GM18502 (cell line): ENCODE data around the gene EMP2.
"Not testable (repeated sequence)": the region's sequence is repeated elsewhere in the genome, so short reads cannot be mapped to it uniquely, and the experiment has no call there.

ENCODE experiments used
- ATAC-seq: cut with Tn5 transposase; IDR thresholded peaks from one replicate; pipeline ENCODE4 v1.9.1; 2021; ENCODE audit warnings: mild to moderate bottlenecking; ENCODE audit not compliant: unreplicated experiment, poor library complexity

The EMP2 gene, protein sequence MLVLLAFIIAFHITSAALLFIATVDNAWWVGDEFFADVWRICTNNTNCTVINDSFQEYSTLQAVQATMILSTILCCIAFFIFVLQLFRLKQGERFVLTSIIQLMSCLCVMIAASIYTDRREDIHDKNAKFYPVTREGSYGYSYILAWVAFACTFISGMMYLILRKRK

DNA sequence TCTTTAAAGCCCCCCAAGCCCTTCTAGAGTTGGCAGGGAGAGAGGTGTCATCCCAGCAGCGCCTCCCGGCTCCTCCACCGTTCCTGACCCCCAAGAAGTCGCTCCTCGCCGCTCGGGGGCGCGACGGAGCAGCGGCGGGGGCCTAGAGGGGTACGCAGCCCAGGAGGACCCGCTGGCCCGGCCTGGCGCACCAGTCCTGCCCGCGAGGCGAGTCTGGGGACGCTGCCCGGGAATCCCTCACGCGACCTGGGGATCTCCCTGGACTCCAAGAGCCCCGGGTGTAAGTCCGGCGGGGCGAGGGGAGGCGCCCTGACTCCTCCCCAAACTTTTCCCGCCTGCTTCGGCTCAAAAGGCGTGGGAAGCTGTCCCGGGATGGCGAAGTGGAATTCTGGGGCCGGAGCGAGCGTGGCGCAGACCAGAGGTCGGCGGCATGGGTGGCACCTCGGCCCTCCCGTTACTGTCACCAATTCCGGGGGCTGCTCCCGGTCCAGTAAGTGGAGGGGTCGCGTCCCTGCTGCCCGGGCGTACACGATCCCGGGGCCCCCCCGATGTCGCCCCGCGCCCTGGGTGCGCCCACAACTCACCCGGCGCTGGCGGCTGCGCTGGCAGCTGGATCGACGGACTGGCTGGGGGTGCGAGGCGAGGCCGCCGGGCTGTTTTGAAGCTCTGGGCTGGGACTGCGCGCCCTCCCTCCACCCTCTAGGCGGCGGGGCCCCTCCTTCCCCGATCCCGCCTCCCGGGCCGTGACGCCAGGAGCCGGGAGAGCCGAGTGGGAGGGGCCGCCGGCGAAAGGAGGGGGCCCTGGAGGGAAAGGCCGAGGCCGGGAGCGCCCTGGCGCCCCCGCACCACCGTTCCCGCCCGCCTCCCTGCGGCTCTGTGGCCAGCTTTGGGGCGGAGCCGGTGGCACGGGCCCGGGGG is at the start of gene EMP2:
TSS of gene EMP2 (minus strand) at position 634 of the 918 bp plus-strand sequence. CDS start 32,981 bp downstream, outside the sequence.
- ATAC-seq, result no peak

DNA sequence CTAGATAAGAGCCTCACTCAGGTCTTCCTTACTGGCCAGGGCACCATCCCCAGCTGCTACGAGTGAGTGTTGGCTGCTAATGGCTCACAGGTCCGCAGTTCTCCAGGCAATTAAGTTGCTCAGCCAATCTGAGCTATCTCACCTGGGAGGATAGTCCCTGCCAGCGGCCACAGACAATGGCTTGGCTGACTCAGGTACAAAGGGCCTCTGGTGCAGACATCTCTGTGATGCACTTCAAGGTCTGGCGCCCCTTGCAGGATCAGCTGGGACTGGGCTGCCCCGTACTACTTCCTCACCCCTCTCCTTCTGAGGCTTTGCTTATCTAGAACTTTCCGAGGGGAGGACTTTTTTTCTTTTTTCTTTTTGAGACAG is 49.2 kb upstream of the EMP2 start:
- ATAC-seq, result no peak

DNA sequence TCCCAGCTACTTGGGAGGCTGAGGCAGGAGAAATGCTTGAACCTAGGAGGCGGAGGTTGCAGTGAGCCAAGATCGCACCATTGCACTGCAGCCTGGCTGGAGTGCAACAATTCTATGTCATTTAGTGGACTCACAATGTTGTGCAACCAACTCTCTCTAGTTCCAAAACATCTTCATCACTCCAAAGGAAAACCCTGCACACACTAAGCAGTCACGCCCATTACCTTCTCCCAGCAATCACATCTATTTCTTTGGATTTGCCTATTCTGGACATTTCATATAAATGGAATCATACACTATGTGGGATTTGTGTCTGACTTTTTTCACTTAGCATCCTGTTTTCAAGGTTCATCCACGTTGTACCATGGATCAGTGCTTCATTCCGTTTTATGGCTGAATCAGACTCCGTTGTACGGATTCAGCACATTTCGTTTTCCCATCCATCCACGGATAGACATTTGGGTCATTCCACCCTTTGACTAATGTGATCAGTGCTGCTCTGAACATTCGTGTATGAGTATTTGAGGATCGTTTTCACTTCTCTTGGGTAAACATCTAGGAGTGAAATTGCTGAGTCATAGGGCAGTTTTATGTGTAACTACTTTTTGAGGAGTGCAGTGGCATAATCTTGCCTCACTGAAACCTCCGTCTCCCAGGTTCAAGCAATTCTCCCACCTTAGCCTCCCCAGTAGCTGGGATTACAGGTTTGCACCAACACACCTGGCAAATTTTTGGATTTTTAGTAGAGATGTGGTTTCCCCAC is 45.4 kb upstream of the EMP2 start:
- no peak for ATAC-seq

DNA sequence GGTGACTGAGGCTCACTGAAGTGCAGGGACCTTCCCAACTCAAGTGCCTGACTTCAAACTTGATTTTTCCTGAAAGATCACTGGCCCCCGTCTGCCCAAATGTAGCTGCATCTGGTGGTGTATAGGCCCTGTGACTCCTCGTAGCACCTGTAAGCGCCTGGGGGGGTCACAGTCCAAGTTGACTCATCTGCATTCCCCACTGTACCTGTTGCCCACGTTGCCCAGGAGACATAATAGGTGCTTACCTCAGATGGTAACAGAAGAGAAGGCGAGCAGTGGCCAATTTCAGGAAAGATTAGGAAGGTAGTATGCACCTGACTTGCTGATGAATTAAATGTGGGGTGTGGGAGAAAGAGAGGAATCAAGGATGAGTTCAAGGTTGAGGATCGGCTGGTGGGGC is 44.1 kb upstream of the EMP2 start:
- ATAC-seq, result no peak

DNA sequence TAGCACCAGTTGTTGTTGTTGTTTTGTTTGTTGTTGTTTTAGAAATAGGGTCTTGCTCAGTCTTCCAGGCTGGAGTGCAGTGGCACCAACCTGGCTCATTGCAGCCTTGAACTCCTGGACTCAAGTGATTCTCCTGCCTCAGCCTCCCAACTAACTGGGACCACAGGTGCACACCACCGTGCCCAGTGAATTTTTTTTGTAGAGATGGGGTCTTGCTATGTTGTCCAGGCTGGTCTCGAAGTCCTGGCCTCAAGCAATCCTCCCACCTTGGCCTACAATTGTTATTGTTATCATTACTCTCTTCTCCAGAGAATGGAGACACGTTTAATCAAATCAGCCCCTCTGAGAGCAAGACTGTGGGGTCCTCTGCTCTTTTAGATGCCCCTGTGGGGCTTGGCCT is 42.7 kb upstream of the EMP2 start:
- ATAC-seq, result no peak

DNA sequence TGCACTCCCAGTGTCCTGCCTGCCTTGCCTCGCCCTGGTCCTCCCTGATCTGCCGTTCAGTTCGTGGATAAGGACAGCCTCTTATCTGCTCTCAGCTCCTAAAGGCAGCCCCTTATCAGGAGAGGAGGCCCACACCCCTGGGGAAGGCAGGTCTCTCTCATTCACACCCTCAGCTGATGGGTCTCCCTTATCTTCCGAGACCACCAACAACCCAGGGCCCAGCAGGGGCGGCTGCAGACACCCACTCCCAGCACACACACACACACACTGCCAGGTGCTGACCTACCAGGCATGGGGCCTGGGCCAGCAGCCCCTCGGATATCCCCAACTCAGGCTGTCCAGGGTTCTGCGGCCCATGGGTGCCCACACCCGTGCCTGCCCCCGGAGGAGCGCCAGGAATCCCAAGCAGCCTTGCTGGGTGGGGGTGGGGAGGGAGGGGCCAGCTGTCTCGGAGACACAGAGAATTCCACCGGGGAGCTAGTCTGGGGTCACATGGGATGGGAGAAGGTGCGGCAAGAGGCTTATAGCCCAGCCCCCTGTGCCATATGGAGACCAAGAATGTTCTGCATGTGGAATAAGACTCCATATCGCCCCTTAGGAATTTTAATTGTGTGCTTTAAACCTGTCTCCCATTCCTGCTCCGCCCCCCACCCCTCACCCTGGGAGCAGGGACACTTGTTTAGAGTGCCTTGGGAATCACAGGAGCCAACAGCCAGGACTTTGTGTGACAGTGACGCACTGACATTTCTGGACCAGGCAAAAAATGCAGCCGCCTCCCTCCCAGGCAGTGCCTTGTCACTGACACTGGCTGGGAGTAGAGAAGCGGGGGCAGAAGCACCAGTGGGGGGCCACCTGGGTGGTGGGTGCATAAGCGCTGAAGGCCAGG is 41.9 kb upstream of the EMP2 start:
- ATAC-seq, result no peak

DNA sequence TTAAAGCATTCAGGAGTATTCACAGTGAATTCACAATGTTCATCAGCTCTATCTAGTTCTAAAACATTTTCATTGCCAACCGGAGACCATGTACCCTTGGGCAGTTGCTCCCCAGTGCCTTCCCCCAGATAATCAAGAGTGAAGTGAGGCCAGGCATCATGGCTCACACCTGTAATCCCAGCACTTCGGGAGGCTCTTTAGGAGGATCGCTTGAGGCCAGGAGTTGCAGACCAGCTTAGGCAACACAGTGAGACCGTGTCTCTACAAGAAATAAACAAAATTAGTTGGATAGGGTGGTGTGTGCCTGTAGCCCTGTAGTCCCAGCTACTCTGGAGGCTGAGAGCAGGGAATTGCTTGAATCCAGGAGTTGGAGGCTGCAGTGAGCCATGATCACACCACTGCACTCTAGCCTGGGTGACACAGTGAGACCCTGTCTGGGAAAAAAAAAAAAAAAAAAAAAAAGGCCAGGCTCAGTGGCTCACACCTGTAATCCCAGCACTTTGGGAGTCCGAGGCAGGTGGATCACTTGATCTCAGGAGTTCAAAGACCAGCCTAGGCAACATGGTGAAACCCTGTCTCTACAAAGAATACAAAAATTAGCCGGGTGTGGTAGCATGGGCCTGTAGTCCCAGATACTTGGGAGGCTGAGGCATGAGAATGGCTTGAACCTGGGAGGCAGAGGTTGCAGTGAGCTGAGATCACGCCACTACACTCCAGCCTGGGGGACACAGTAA is 41.0 kb upstream of the EMP2 start:
- not testable (repeated sequence) for ATAC-seq

DNA sequence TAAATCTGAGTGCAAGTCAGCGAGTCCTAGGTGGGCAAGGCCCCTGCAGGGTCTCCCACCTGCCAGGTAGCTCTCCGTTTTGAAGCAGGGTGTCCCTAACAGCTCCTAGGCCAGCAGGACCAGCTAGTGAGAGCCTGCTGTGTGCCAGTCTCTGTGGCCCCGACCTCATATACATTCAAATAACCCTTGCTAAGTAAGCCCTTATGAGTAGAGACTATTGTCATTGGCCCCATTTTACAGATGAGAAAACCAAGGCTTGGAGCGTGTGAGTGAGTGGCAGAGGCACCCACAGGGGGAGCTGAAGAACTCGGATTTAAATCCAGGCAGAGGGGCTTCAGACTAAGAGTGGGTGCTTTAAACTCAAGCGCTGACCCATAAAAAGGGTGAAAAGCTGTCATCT is 39.7 kb upstream of the EMP2 start:
- no peak for ATAC-seq

DNA sequence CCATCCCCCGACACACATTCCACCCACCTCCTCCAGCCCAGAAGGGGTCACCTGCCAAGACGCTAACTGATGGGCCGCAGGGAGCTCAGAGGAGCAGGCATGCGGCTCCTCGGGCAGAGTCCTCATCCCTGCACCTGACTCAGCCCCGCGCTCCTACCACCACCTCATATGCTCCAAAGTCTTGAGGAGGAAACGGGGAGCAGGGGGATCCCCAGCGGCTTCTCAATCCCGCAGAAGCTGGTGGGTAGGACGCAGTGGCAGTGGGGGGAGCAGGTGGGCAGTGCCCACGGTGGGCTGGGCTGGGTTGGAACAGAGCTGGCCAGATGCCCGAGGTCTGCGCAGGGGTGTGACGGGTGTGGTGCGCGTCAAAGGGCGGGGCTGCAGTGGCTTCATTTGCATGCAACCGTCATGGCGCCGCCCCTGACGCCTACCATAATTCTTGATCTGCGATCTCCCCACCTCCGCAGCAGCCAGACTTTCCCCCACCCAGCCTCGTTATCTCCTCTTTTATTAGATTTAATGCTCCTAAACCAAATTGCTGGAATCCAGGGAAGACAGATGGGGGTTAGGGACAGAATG is 39.0 kb upstream of the EMP2 start:
- no peak for ATAC-seq

DNA sequence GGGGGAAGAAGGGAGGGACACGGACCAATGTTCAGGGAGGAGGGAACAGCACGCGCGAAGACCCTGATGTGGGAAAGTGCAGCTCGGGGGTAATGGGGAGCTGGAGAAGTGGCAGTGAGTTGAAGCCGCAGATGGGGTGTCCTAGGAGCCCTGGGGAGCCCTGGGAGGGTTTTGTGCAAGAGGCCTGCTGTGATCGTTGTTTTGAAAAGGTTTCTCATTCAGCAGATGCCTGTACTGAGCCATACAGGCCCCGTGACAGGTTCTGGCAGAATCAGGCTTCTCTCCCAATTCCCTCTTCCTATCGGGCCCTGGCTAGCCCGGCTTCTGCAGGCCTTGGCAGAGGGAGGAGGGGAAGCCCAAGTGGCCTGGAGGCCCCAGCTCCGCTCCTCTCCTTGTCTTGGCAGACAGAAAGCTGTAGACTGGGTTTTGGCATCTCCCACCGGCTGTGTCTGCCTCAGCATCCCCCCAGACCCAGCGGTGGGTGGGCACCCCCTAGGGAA is 38.4 kb upstream of the EMP2 start:
- no peak for ATAC-seq

DNA sequence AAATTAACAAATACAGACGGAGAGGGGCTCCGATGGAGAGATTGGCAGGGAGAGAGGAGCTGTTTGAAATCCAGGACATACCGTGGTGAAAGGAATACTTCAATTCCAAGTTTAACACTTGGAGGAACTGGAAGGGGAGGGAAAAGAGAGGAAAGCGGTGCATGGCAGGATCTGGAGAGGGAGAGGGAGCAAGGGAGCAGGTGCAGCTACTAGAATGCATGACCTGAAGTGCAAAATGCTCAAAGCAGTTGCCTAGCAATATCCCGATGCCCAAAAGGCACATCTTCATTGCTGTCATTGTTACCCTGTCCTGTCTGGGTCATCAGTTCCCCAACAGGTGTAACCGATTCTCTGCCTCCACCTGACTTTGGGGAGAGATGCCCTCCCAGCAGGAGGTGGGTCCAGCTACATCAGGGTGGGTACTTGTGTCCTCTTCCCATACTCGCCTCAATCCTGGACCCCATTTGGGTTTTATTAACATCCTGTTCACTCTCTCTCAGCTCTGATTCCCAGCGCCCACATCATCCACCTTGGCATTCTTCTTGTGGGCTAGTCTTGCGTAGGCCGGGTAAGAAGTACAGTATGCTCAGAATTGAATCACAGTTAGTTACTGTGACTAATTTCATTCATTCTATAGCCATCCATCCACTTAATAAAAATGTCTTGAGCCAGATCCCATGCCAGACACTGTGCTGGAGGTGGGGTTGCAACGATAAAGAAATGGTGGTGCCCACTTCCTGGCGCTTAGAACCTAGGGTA is 37.4 kb upstream of the EMP2 start:
- no peak for ATAC-seq

DNA sequence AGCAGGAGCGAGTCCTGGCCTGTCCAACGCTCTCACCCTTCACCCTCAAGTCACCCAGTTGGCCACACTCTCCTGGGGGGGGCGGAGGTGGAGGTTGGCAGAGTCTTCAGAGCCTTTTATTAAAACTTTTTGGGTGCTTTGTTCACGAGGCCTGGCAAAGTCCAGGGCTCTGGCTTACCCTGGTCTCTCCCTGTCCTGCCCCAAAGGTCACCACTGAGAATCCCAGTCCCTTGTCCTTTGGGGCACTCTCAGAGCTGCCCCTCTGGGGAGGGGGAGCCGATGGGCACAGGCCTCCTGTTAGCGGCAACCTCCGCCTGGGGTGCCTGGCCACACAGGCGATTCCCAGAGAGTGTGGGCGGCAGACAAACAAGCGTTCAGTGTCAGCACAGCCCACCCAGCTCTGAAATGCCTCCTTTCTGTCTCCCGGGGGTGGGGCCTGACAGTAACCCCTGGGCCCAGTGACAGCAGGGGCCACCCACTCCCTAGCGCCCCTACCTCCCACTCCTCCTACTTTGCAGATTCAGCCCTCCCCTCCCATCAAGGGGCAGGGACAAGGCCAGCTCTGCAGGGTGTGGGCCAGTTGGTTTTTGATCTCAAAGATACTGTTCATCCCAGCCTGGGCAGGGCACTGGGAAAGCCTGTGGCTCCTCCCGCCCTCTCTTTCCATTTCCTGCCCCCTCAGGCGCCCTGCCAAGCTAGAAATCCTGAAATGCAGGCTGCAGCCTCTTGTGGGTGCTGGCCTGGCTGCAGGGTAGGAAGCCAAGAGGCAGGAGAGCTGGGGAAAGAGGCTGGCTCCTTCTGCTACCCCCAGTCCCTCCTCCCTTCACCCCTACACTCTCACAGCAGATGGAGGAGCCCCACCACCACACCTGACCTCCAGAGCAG is 36.6 kb upstream of the EMP2 start:
- ATAC-seq, result no peak

DNA sequence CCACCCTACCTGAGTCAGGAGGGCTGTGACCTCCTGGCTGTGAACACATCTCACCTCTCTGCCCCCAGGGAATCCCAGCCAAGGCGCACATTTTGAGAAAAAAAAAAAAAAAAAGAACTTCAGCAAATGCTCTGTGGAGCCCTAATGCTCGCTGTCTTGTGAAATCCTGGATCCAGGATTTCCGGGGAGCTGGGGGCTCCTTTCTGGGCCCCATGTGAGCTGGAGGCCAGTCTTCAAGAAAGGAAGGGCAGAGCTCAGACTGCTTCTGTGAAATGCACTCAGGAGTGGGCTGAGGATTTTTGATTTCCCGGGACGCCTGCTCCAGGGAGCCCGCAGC is 36.0 kb upstream of the EMP2 start:
- ATAC-seq, result no peak

DNA sequence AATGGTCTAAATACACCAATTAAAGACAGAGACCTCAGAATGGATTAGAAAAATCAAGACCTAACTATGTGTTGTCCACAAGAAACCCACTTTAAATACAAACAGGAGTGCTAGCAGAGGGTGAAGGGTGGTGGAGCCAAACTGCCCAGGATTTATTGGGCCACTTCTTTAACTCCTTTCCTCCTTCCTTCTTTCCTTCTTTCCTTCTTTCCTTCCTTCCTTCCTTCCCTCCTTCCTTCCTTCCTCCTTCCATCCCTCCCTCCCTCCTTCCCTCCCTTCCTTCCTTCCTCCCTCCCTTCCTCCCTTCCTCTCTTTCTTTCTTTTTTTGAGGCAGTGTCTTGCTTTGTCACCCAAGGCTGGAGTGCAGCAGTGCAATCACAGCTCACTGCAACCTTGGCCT is 34.3 kb upstream of the EMP2 start:
- ATAC-seq, result no peak

DNA sequence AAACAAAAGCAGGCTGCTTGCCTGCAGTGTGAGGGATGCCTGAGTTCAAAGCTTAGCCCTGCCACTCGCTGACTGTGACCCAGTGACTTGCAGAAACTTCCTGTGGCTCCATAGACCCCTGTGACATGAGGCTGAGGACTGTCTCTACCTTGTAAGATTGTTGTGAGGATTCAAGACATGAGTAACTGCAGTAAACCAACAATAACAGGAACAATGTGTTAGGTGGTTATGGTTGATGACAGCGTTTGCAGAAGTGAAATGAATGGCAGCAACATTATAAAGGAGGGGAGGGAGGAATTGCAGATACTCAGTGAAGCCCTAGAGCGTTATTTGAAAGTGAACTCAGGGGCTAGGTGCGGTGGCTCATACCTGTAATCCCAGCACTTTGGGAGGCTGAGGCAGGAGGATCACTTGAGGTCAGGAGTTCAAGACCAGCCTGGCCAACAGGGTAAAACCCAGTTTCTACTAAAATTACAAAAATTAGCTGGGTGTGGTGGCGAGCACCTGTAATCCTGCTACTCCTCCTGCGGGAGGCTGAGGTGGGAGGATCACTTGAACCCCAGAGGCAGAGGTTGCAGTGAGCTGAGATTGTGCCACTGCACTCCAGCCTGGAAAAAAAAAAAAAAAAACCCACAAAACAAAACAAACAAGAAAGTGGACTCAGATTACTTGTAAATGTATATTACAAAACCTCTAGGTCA is 33.5 kb upstream of the EMP2 start:
- ATAC-seq, result no peak

DNA sequence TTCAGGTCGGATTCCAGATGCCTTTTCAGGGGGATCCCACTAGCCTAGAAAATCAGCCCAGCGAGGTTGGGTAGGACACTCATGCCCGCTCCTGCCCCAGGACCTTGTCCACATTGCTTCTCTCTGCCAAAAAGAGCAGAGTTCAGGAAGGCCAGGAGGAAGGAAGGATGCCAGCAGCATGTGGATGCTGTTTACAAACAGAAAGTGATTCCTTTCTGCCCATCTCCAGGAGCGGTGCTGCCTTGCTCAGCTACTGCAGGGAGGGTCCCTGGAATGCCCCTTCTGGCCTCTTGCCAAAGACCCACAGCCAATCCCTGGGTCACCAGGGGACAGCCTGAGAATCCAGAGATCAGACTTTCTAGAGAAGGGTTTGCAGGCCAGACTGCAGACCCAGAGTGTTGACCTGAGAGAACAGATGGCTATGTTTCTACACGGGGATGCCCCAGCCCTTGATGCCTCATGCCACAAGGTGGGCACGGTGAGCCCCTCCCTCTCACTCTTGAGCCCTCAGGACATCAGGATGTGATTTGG is 32.3 kb upstream of the EMP2 start:
- no peak for ATAC-seq
